Bronchial smooth muscle cell (primary cell): ENCODE measurements around the gene IFNB1. TPM values are rescaled to one million over a fixed set of nuclear protein-coding genes. Genes with fewer than 3 reads are reported as not detected.

Experiments
- total RNA-seq: library from RNA; depleted of rRNA; stranded (reverse); fragments of >200 nt; gene quantifications from 2 replicates; pipeline ENCODE4 v1.2.1, GENCODE V29; 2014

IFNB1 gene
- not detected in 2 replicates for total RNA-seq

DNA sequence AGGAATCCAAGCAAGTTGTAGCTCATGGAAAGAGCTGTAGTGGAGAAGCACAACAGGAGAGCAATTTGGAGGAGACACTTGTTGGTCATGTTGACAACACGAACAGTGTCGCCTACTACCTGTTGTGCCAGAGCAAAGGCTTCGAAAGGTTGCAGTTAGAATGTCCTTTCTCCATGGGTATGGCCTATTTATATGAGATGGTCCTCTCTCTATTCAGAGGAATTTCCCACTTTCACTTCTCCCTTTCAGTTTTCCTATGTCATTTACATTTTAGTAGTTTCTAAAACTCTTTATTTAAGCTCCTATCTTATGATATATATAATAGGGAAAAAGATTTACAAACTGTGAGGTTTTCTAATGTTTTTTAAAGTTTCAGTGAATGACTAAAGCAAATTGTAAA is at the start of gene IFNB1:
IFNB1 (minus strand) TSS at position 162 of the 400 bp plus-strand sequence; CDS start at position 89, 73 bp downstream.

DNA sequence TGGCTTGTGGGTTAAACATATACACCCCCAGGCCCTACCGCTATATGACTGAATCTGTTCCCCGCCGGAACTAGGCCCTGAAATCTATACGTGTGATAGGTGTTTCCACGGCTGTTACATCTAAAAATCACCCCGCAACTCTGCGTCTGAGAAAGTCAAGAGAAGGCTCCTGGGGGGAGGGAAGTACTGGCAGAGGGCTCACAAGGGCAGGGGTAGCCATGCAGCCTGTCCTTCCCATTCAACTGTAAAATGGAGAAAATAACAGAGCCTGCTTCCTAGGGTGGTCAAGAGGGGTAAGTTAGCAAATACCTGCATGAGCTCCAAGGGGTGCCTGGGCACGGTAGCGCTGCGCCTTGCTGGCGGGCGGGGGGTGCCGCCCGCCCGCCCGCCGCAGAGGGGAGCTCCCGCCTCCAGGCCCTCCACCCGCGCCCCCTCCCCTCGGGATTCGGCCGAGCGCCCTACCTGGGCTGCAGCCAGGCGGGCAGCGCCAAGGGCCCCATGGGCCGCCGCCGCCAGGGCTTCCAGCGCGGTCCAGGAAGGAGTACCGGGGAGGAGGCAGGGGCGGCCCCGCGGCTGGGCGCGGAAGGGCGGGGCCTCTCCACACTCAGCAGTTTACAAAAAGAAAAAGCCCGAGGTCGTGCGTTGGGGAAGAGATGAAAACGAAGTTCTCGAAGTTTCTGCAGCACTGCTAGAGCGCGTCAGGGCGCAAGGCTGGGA is 46.5 kb downstream of the IFNB1 start, which contains the start of gene HACD4:
HACD4 (minus strand) TSS at position 550 of the 717 bp plus-strand sequence; CDS start at position 500, 50 bp downstream.

Other genes starting within 250 kb of the IFNB1 start
- 4.9 and 7.4 TPM in 2 replicates for gene HACD4, start 46.3 kb downstream of the IFNB1 start, total RNA-seq
- gene IFNW1, start 63.9 kb upstream of the IFNB1 start, total RNA-seq = 0.09 TPM in 1 of 2 replicates, not detected in the other
- not detected in 2 replicates for gene IFNA21, start 88.7 kb upstream of the IFNB1 start, total RNA-seq
- not detected in 2 replicates for gene IFNA4, start 109.6 kb upstream of the IFNB1 start, total RNA-seq
- gene IFNA7, start 124.3 kb upstream of the IFNB1 start, total RNA-seq = not detected in 2 replicates
- not detected in 2 replicates for gene IFNA10, start 129.2 kb upstream of the IFNB1 start, total RNA-seq
- not detected in 2 replicates for gene IFNA16, start 139.4 kb upstream of the IFNB1 start, total RNA-seq
- not detected in 2 replicates for gene IFNA17, start 150.3 kb upstream of the IFNB1 start, total RNA-seq
- not detected in 2 replicates for gene IFNA14, start 162.1 kb upstream of the IFNB1 start, total RNA-seq
- 0.09 and 0.16 TPM in 2 replicates for gene IFNA5, start 227.4 kb upstream of the IFNB1 start, total RNA-seq